RWPE1 (cell line): ENCODE data around the gene CCL28.

Experiments
- CTCF ChIA-PET: fragments of 350-600 bp; sonication (Branson Sonifier 250); formaldehyde crosslinking; extraction: SDS; loops from one replicate; lab custom pipeline; 2021; lab: Yijun Ruan, JAX
- POLR2A ChIA-PET: fragments of 400-600 bp; formaldehyde crosslinking; extraction: SDS; loops from one replicate; lab custom pipeline; 2020; ENCODE audit warnings: antibody characterized with exemption; ENCODE audit not compliant: low non-redundant PET; lab: Yijun Ruan, JAX
- DNase-seq: peaks from one replicate; pipeline ENCODE4 v3.0.0; 2012; ENCODE audit warnings: low spot score
- H3K27ac ChIP-seq: fragments of 450-650 bp; 2 replicates; pipeline ENCODE4 v1.5.1; 2017
- TF ChIP-seq, protein P1 (sequence below): fragments of 450-650 bp; conservative IDR thresholded peaks from 2 replicates; pipeline ENCODE4 v1.5.1; 2017; ENCODE audit warnings: low read depth, mild to moderate bottlenecking

CCL28 gene

DNA sequence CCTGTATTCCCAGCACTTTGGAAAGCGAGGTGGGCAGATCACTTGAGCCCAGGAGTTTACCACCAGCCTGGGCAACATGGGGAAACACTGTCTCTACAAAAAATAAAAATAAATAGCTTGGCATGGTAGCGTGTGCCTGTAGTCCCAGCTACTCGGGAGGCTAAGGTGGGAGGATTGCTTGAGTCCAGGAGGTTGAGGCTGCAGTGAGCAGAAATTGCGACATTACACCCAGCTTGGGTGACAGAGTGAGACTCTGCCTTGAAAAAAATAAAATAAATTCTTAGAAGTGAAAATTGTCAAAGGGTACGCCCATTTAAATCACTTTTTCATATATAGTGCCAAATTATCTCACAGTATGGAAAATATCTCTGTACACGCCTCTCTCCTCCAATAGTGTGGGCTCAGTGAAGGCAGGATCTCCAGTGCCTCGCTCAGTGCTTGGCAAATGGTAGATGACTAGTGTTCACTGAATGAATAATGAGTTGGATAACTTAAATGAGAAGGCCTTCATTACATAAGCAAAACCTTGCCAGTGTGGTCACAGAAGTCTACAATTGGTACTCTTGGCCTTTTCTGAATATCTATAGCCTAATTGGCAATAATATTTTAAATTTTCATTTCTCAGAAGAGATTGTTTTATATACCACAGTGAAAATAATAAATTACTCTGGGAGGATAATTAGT, 9.4 kb upstream of the CCL28 start:
- H3K27ac ChIP-seq = peak overlapping the region; percentile 56
- DNase-seq = no peak
- TF ChIP-seq, protein P1, sequence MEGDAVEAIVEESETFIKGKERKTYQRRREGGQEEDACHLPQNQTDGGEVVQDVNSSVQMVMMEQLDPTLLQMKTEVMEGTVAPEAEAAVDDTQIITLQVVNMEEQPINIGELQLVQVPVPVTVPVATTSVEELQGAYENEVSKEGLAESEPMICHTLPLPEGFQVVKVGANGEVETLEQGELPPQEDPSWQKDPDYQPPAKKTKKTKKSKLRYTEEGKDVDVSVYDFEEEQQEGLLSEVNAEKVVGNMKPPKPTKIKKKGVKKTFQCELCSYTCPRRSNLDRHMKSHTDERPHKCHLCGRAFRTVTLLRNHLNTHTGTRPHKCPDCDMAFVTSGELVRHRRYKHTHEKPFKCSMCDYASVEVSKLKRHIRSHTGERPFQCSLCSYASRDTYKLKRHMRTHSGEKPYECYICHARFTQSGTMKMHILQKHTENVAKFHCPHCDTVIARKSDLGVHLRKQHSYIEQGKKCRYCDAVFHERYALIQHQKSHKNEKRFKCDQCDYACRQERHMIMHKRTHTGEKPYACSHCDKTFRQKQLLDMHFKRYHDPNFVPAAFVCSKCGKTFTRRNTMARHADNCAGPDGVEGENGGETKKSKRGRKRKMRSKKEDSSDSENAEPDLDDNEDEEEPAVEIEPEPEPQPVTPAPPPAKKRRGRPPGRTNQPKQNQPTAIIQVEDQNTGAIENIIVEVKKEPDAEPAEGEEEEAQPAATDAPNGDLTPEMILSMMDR = no peak
- CTCF ChIA-PET = interaction anchor here (0.6 kb wide), 1 partner anchor 131 kb away, joined by 3 read pairs; no protein-coding TSS in a partner anchor
- POLR2A ChIA-PET = no interaction called here

DNA sequence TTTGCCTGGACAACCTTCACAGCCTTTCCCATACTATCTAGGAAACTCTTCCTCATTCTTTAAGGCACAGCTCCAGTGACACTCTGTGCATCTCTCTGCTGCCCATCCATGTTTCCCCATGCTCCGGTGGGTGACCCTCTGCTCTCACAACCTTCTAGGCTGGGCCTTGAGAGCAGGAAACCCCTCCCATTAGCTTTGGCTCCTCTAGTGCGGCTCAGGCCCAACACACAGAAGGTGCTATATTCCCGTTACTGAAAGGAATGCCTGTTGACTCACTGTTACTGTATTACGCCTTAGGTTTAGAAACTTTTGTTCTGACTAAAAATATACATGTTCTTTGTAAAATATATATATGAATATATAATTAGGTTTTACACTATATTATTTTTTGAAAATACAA, 8.1 kb upstream of the CCL28 start:
- TF ChIP-seq, protein P1 = no peak
- ChIA-PET CTCF (no interaction called here), POLR2A (no interaction called here)
- no peak overlapping the region for H3K27ac ChIP-seq
- DNase-seq = no peak

DNA sequence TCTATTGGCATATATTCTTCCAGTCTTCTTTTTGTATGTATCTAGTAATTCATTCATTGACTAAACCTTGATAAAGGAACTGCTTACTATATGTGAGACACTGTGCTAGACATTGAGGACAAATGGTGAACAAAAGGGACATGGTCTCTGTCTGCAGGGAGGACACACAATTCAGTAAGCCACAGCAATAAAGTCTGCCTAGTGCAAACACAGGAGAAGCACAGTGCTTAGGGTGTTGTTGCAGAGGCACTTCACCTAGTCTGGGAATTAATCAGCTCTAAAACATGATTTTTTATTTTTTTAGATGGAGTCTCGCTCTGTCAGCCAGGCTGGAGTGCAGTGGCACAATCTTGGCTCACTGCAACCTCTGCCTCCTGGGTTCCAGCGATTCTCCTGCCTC, 6.4 kb upstream of the CCL28 start:
- ChIA-PET CTCF (no interaction called here), POLR2A (no interaction called here)
- DNase-seq = no peak
- TF ChIP-seq, protein P1 = no peak
- no peak overlapping the region for H3K27ac ChIP-seq

DNA sequence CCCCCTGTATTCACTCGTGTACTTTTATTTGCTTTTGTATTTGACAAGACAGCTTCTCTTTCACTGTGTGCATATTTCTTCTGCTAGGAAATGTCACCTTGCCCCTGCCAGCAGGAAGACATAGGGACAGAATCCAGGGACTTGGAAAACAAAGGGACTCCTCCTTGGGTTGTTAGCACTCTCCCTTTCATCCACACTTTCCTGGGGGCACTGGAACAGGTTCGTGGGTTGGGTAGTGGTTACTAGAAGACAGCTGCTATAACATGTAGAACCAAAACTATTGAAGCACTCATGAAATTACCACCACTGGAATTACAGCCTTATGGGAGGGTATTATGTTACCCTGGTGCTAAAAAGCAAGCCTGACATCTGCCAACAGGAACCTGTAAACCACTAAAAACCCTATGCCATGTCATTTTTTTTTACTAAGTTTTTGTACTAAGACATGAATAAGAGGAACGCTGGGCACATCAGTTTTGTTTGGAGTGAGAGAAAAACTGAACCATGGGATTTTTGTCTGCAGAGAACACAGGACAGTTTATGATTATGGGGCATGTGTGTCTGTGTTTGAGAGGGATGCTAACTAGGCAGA, 4.7 kb upstream of the CCL28 start:
- no peak overlapping the region for H3K27ac ChIP-seq
- DNase-seq = no peak
- TF ChIP-seq, protein P1 = no peak
- ChIA-PET CTCF (no interaction called here), POLR2A (no interaction called here)

DNA sequence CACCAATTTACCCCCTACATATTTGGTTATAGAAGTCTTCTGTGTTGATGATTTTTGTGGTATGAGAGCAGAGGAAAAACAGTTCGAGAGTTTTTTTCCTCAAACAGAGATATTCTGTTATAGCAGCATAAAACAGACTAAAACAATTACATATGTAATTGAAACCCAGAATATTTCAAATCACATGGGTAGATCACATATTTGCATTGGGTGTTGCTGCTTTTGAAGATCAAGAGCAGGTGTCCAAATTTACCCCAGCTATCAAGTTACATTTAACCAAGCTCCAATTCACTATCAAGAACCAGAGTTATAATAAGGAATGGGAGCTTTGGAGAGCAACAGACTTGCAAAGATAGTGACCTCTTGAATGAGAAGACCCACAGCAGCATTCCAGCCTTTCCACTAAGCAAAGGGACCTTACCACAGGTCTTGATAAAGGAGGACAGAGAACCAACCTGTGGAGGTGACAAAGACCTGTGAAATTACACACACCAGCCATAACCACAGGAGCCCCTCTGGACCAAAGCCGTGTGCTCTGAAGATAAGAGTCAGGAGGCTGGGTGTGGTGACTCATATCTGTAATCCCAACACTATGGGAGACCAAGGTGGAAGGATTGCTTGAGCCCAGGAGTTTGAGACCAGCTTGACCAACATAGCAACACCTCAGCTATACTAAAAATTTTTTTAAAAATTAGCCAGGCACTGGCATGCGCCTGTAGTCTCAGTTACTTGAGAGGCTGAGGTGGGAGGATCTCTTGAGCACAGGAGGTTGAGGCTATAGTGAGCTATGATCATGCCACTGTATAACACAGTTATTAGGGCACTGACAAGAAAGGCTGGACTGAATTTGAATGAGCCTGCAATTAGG, 4.0 kb upstream of the CCL28 start:
- TF ChIP-seq, protein P1 = no peak
- H3K27ac ChIP-seq = no peak overlapping the region
- DNase-seq = no peak
- CTCF ChIA-PET = interaction anchor here (0.6 kb wide), 1 partner anchor 18 kb away, joined by 3 read pairs; no protein-coding TSS in a partner anchor
- POLR2A ChIA-PET = no interaction called here

DNA sequence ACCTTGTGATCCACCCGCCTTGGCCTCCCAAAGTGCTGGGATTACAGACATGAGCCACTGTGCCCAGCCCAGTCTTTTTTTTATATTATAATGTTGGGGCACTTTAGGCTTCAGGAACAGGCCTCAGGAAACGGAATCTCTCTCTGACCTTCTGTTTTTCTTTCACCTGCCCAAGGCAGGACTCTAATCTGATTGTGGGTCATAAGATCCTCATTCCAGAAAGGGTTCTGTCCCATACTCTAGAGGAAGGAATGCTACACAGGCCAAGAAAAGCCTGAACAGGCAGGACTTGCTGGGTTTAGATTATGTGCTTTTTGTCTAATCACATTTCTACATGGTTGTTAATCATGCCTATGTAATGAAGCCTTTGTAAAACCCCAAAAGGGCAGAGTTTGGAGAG, 1.8 kb upstream of the CCL28 start:
- TF ChIP-seq, protein P1 = no peak
- no peak for DNase-seq
- POLR2A ChIA-PET = no interaction called here
- CTCF ChIA-PET = no interaction called here
- H3K27ac ChIP-seq = no peak overlapping the region
